Endodermal cell (in vitro differentiated cells): ENCODE results near the gene WNT7B. TPM values are rescaled to one million over a fixed set of nuclear protein-coding genes. Genes with fewer than 3 reads are reported as not detected.

Experiments used
- DNase-seq: peaks from one replicate; pipeline ENCODE4 v3.0.0-alpha.2; 2017
- H3K27ac ChIP-seq: 2 replicates; pipeline ENCODE4 v1.5.1; 2013; ENCODE audit warnings: mild to moderate bottlenecking, low read depth, low read length, moderate library complexity
- H3K27me3 ChIP-seq: 2 replicates; pipeline ENCODE4 v1.6.1; 2013; ENCODE audit warnings: mild to moderate bottlenecking, low read length, moderate library complexity; ENCODE audit not compliant: insufficient read depth, control insufficient read depth, poor library complexity, severe bottlenecking
- H3K36me3 ChIP-seq: 2 replicates; pipeline ENCODE4 v1.7.0; 2013; ENCODE audit warnings: mild to moderate bottlenecking, low read length, moderate library complexity; ENCODE audit not compliant: control insufficient read depth, insufficient read depth
- H3K4me1 ChIP-seq: one replicate; pipeline ENCODE4 v1.7.0; 2013; ENCODE audit warnings: low read length; ENCODE audit not compliant: control insufficient read depth, insufficient read depth
- H3K4me3 ChIP-seq: 2 replicates; pipeline ENCODE4 v1.5.1; 2013; ENCODE audit warnings: mild to moderate bottlenecking, low read length, moderate library complexity
- H3K9ac ChIP-seq: 2 replicates; pipeline ENCODE4 v1.6.1; 2013; ENCODE audit warnings: mild to moderate bottlenecking, low read length, moderate library complexity; ENCODE audit not compliant: poor library complexity, severe bottlenecking; ENCODE audit errors: extremely low read depth
- H3K9me3 ChIP-seq: 2 replicates; pipeline ENCODE4 v1.6.1; 2013; ENCODE audit warnings: mild to moderate bottlenecking, low read length, moderate library complexity; ENCODE audit not compliant: control insufficient read depth
- H3K27ac Mint-ChIP-seq: 2 replicates; pipeline ENCODE4 v1.8.0; 2020; ENCODE audit warnings: mixed read lengths
- H3K27me3 Mint-ChIP-seq: 2 replicates; pipeline ENCODE4 v1.8.0; 2021; ENCODE audit warnings: mild to moderate bottlenecking, mixed read lengths; ENCODE audit not compliant: insufficient read depth
- H3K36me3 Mint-ChIP-seq: 2 replicates; pipeline ENCODE4 v1.8.0; 2020; ENCODE audit warnings: low read depth, mixed read lengths
- H3K4me1 Mint-ChIP-seq: 2 replicates; pipeline ENCODE4 v1.8.0; 2020; ENCODE audit warnings: mixed read lengths
- H3K4me3 Mint-ChIP-seq: 2 replicates; pipeline ENCODE4 v1.8.0; 2020; ENCODE audit warnings: mild to moderate bottlenecking, moderate library complexity, mixed read lengths
- H3K9me3 Mint-ChIP-seq: 2 replicates; pipeline ENCODE4 v1.8.0; 2020; ENCODE audit warnings: mild to moderate bottlenecking, mixed read lengths
- WGBS, 2 experiments: methylation state at CpG; one replicate each; pipeline versions ENCODE4 v1.1.5 to v1.1.7; 2013; ENCODE audit warnings: missing lambda C conversion rate in 2 of 2, mixed read lengths in 1 of 2; ENCODE audit not compliant: insufficient coverage in 1 of 2, insufficient read length in 1 of 2; 5-methylcytosine and 5-hydroxymethylcytosine counted together
- total RNA-seq, 2 donors: library from RNA; stranded (reverse); fragmentation: NEBNext Ultra II Directional in 1 of 2; extraction: Animal tissue kit (Norgen Biotek cat#: 25700) in 1 of 2; gene quantifications; 2 replicates in 1 of 2; 3 replicates in 1 of 2; pipeline ENCODE4 v1.2.1, GENCODE V29; 2021
- TF ChIP-seq, protein P1 (sequence below): fragments of 200-600 bp; sonication (generic); conservative IDR thresholded peaks from 2 replicates; pipeline ENCODE4 v1.5.0; 2021; ENCODE audit warnings: antibody characterized with exemption, mild to moderate bottlenecking

The WNT7B gene
- total RNA-seq, 2 donors from 2014 or later: not detected

GRCh38 chr22:45996241-45997076, 19.5 kb upstream of the WNT7B start:
- 92 to 95% methylated on average over 9 to 29 of the region's 29 CpGs for WGBS, 2 experiments

GRCh38 chr22:45995405-45996101, 18.6 kb upstream of the WNT7B start:
- Mint-ChIP-seq H3K4me1 (no peaks in the 10 kb centered on the region), H3K9me3 (no peaks in the 10 kb centered on the region), H3K36me3 (no peaks in the 10 kb centered on the region), H3K27me3 (peaks cover 8% of the 10 kb centered on the region), H3K4me3 (no peak overlapping the region), H3K27ac (no peak overlapping the region)
- Histone ChIP-seq H3K4me3 (no peak overlapping the region), H3K4me1 (no peaks in the 10 kb centered on the region), H3K9ac (no peak overlapping the region), H3K27me3 (no peaks in the 10 kb centered on the region), H3K9me3 (no peaks in the 10 kb centered on the region), H3K36me3 (no peaks in the 10 kb centered on the region), H3K27ac (no peak overlapping the region)
- TF ChIP-seq, protein P1, sequence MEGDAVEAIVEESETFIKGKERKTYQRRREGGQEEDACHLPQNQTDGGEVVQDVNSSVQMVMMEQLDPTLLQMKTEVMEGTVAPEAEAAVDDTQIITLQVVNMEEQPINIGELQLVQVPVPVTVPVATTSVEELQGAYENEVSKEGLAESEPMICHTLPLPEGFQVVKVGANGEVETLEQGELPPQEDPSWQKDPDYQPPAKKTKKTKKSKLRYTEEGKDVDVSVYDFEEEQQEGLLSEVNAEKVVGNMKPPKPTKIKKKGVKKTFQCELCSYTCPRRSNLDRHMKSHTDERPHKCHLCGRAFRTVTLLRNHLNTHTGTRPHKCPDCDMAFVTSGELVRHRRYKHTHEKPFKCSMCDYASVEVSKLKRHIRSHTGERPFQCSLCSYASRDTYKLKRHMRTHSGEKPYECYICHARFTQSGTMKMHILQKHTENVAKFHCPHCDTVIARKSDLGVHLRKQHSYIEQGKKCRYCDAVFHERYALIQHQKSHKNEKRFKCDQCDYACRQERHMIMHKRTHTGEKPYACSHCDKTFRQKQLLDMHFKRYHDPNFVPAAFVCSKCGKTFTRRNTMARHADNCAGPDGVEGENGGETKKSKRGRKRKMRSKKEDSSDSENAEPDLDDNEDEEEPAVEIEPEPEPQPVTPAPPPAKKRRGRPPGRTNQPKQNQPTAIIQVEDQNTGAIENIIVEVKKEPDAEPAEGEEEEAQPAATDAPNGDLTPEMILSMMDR: no peak
- WGBS, 2 experiments: 93 to 94% methylated on average over 17 to 27 of the region's 27 CpGs
- no peak for DNase-seq

More at GRCh38 chr22:45996241-45997076, 19.5 kb upstream of the WNT7B start:
- H3K4me3 ChIP-seq: no peak overlapping the region
- H3K27me3 ChIP-seq: no peaks in the 10 kb centered on the region
- peaks cover 8% of the 10 kb centered on the region for H3K27me3 Mint-ChIP-seq
- H3K36me3 ChIP-seq: no peaks in the 10 kb centered on the region
- H3K9ac ChIP-seq: no peak overlapping the region
- DNase-seq: no peak
- H3K27ac ChIP-seq: no peak overlapping the region
- no peaks in the 10 kb centered on the region for H3K9me3 ChIP-seq
- H3K36me3 Mint-ChIP-seq: no peaks in the 10 kb centered on the region
- TF ChIP-seq, protein P1: no peak
- peaks cover 1% of the 10 kb centered on the region for H3K4me1 Mint-ChIP-seq
- H3K4me3 Mint-ChIP-seq: no peak overlapping the region
- H3K27ac Mint-ChIP-seq: no peak overlapping the region
- H3K4me1 ChIP-seq: no peaks in the 10 kb centered on the region
- H3K9me3 Mint-ChIP-seq: no peaks in the 10 kb centered on the region

DNA sequence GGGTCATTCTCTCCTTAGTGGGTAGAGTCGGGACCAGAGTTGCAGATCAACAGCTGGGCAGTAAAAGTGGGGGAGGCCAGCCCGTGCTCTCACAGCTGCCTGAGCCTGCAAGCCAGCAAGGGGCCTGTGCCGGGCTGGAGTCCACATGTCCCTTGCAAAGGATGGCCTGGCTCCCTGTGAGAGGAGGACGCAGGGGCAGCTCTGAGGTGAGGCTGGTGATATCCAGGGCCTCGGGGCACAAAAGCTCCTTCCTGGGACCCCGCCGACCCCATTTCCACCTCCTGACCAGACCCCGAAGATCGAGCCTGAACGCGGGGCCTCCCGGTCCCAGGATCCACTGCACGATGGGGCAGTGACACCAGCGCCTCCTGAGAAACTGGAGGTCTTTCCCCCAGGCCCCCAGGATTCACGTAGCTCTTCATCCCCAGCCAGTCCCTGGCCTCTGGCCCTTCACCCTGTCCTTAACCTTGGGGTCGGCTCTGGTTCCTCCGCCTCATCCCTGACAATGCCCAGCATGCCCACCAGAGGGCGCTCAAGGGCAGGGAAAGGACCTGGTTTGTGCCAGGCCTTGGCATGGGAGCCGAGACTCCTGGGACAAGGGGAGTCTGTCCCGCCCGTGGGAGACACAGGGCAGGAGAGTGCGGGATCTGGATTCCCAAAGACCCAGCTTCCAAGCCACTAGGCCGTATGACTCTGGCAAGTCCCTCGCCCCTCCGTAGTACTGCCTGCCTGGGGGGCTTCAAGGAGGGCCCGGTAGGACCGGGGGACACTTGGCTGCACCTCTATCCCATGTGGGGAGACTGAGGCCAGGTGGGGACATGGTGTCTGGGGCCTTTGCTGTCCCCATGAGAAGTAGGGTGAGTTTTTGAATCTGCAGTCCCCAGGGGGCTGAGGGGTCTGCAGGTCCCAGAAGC, 17.8 kb upstream of the WNT7B start:
- H3K27me3 ChIP-seq: no peaks in the 10 kb centered on the region
- no peak overlapping the region for H3K4me3 ChIP-seq
- Mint-ChIP-seq H3K4me3 (no peak overlapping the region), H3K36me3 (no peaks in the 10 kb centered on the region), H3K27me3 (peaks cover 8% of the 10 kb centered on the region), H3K27ac (no peak overlapping the region), H3K4me1 (no peaks in the 10 kb centered on the region), H3K9me3 (no peaks in the 10 kb centered on the region)
- no peaks in the 10 kb centered on the region for H3K36me3 ChIP-seq
- peak; percentile 97 for DNase-seq
- 56 to 62% methylated on average over 9 to 27 of the region's 27 CpGs for WGBS, 2 experiments
- H3K27ac ChIP-seq: no peak overlapping the region
- no peak overlapping the region for H3K9ac ChIP-seq
- TF ChIP-seq, protein P1: peak; percentile 98
- H3K9me3 ChIP-seq: no peaks in the 10 kb centered on the region
- H3K4me1 ChIP-seq: no peaks in the 10 kb centered on the region
